ENCODE results near the gene TPRN. TPM values are rescaled to one million over a fixed set of nuclear protein-coding genes. Genes with fewer than 3 reads are reported as not detected.

TPRN gene
- total and polyA plus RNA-seq, 8 donors: 48.7 to 110 (median 67.2) TPM

DNA sequence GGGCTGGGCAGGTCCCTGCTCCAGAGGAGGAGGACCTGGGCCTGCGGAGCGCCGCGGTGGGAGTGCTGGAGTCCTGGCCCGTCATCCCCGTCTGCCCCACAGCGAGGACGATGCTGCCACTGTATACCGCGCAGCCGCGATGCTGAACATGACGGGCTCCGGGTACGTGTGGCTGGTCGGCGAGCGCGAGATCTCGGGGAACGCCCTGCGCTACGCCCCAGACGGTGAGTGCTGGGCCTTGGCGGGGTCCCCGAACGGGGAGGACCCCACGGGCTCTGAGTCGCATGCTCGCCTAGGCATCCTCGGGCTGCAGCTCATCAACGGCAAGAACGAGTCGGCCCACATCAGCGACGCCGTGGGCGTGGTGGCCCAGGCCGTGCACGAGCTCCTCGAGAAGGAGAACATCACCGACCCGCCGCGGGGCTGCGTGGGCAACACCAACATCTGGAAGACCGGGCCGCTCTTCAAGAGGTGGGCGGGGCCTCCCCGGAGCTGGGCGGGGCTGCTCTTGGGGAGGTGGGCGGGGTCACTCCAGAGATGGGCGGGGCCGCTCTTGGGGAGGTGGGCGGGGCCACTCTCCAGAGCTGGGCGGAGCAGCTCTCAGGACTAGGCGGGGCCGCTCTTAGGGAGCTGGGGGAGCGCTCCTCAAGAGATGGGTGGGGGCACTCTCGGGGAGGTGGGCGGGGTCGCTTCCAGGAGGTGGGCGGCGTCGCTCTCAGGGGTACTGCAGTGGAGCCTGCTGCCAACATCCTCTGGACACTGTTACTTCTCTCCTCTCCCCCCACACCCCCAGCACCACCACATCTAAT, 43.8 kb downstream of the TPRN start:
- Histone ChIP-seq H3K36me3 (no peaks in the 10 kb centered on the region), H3K27ac (no peak overlapping the region), H3K27me3 (peaks cover 0 to 6% (median 0%) of the 10 kb centered on the region in 4 donors), H3K4me3 (no peak overlapping the region), H3K4me1 (no peaks in the 10 kb centered on the region), H3K9me3 (no peaks in the 10 kb centered on the region)
- ATAC-seq: peak in 3 of 4 donors; percentile 61 to 76 (median 62)
- FAIRE-seq: no peak
- WGBS, 2 donors: 7 to 10% methylated on average over 54 to 65 of the region's 65 CpGs
- DNase-seq: peak in 1 of 6 donors; percentile 75
- intact Hi-C loops (cut with DNase I): no loop called here
- TF ChIP-seq, protein P1, sequence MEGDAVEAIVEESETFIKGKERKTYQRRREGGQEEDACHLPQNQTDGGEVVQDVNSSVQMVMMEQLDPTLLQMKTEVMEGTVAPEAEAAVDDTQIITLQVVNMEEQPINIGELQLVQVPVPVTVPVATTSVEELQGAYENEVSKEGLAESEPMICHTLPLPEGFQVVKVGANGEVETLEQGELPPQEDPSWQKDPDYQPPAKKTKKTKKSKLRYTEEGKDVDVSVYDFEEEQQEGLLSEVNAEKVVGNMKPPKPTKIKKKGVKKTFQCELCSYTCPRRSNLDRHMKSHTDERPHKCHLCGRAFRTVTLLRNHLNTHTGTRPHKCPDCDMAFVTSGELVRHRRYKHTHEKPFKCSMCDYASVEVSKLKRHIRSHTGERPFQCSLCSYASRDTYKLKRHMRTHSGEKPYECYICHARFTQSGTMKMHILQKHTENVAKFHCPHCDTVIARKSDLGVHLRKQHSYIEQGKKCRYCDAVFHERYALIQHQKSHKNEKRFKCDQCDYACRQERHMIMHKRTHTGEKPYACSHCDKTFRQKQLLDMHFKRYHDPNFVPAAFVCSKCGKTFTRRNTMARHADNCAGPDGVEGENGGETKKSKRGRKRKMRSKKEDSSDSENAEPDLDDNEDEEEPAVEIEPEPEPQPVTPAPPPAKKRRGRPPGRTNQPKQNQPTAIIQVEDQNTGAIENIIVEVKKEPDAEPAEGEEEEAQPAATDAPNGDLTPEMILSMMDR (IDR thresholded peaks at IDR 0.05): no peak

DNA sequence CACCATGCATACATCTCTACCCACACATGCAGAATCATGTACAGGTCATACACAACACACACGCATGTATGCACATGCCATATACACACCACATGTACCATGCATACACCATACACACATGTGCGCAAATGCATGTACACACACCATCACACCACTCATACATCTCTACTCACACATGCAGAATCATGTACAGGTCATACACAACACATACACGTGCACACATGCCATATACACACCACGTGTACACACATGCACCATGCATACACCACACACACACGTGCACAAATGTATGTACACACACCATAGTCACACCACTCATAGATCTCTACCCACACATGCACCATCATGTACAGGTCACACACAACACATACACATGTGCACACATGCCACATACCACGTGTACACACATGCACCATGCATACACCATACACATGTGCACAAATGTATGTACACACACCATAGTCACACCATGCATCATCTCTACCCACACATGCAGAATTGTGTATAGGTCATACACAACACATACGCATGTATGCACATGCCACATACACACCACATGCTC, 47.6 kb downstream of the TPRN start:
- FAIRE-seq (no peak), DNase-seq (no peak), ATAC-seq (no peak)
- no peaks in the 10 kb centered on the region for H3K27me3 ChIP-seq
- no peaks in the 10 kb centered on the region for H3K36me3 ChIP-seq
- intact Hi-C loops (cut with DNase I): no loop called here
- H3K27ac ChIP-seq: no peak overlapping the region
- H3K4me3 ChIP-seq: no peak overlapping the region
- no peaks in the 10 kb centered on the region for H3K4me1 ChIP-seq
- TF ChIP-seq, protein P1 (IDR thresholded peaks at IDR 0.05): no peak
- 86 to 93% methylated on average over 7 of the region's 7 CpGs for WGBS, 2 donors
- H3K9me3 ChIP-seq: no peaks in the 10 kb centered on the region

DNA sequence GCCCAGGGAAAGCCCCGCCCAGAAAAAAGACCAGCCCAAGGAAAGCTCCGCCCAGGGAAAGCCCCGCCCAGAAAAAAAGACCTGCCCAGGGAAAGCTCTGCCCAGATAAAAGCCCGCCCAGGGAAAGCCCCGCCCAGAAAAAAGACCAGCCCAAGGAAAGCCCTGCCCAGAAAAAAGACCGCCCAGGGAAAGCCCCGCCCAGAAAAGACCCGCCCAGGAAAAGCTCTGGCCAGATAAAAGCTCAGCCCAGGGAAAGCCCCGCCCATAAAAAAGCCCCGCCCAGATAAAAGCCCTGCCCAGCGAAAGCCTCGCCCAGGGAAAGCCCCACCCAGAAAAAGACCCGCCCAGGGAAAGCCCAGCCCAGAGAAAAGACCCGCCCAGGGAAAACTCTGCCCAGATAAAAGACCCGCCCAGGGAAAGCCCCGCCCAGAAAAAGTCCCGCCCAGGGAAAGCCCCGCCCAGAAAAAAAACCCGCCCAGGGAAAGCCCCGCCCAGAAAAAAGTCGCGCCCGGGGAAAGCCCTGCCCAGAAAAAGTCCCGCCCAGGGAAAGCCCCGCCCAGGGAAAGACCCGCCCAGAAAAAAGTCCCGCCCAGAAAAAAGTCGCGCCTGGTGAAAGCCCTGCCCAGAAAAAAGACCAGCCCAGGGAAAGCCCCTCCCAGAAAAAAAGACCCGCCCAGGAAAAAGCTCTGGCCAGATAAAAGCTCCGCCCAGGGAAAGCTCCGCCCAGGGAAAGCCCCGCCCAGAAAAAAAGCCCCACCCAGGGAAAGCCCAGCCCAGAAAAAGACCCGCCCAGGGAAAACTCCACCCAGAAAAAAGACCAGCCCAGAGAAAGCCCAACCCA, 49.7 kb downstream of the TPRN start:
- FAIRE-seq: no peak
- H3K27ac ChIP-seq: no peak overlapping the region
- peak; percentile 51 to 80 (median 76) for ATAC-seq

DNA sequence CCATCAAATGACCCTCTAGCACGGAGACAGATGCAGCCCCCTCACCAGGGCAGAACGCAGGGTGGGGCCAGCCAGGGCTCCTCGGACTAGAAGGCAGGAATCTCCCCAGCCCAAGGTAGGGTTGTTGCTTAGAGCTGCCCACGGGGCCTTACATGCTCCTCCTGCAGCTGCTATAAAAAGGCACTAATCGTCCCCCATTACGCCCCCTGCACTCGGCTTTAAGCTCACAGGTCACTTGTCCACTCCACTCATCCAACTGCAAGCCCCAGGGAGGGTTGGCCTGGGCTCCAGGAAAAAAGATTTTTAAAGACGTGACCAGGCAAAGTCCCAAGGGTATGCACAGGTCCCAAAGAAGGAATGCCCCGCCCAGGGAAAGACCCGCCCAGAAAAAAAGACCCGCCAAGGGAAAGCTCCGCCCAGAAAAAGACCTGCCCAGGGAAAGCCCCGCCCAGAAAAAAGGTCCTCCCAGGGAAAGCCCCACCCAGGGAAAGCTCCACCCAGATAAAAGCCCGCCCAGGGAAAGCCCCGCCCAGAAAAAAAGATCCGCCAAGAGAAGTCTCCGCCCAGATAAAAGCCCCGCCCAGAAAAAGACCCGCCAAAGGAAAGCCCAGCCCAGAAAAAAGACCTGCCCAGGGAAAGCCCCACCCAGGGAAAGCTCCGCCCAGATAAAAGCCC, 50.5 kb downstream of the TPRN start:
- no peak overlapping the region for H3K4me3 ChIP-seq
- H3K27me3 ChIP-seq: no peaks in the 10 kb centered on the region
- H3K27ac ChIP-seq: no peak overlapping the region
- WGBS, 2 donors: 38 to 57% methylated on average over 20 of the region's 20 CpGs
- ATAC-seq (peak in 3 of 4 donors; percentile 40 to 59 (median 55)), DNase-seq (peak in 1 of 6 donors; percentile 46), FAIRE-seq (no peak)
- TF ChIP-seq, protein P1 (IDR thresholded peaks at IDR 0.05): no peak
- no peaks in the 10 kb centered on the region for H3K36me3 ChIP-seq
- intact Hi-C loops (cut with DNase I): no loop called here
- no peaks in the 10 kb centered on the region for H3K4me1 ChIP-seq
- no peaks in the 10 kb centered on the region for H3K9me3 ChIP-seq

More for the DNA sequence above, 49.7 kb downstream of the TPRN start:
- Histone ChIP-seq H3K4me3 (no peak overlapping the region), H3K36me3 (no peaks in the 10 kb centered on the region), H3K27me3 (no peaks in the 10 kb centered on the region), H3K9me3 (no peaks in the 10 kb centered on the region), H3K4me1 (no peaks in the 10 kb centered on the region)
- peak; percentile 41 to 79 (median 74) for DNase-seq
- TF ChIP-seq, protein P1 (IDR thresholded peaks at IDR 0.05): no peak
- intact Hi-C loops (cut with DNase I): no loop called here
- WGBS, 2 donors: 14 to 25% methylated on average over 34 of the region's 34 CpGs
